Measurements from ENCODE around the gene CMTM7. TPM values are rescaled to one million over a fixed set of nuclear protein-coding genes. Genes with fewer than 3 reads are reported as not detected.

CMTM7 gene
- total RNA-seq, 1 experiment from 2014 or later, result 62.6 TPM

GRCh38 chr3:32414522-32415202 is 23.0 kb downstream of the CMTM7 start (continued):
- TF ChIP-seq, protein P1, sequence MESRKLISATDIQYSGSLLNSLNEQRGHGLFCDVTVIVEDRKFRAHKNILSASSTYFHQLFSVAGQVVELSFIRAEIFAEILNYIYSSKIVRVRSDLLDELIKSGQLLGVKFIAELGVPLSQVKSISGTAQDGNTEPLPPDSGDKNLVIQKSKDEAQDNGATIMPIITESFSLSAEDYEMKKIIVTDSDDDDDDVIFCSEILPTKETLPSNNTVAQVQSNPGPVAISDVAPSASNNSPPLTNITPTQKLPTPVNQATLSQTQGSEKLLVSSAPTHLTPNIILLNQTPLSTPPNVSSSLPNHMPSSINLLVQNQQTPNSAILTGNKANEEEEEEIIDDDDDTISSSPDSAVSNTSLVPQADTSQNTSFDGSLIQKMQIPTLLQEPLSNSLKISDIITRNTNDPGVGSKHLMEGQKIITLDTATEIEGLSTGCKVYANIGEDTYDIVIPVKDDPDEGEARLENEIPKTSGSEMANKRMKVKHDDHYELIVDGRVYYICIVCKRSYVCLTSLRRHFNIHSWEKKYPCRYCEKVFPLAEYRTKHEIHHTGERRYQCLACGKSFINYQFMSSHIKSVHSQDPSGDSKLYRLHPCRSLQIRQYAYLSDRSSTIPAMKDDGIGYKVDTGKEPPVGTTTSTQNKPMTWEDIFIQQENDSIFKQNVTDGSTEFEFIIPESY (IDR thresholded peaks at IDR 0.05; ENCODE audit: extremely low read depth, insufficient replicate concordance, low read length), result no peak
- TF ChIP-seq SIN3A (IDR thresholded peaks at IDR 0.05; ENCODE audit: low read depth), result no peak

DNA sequence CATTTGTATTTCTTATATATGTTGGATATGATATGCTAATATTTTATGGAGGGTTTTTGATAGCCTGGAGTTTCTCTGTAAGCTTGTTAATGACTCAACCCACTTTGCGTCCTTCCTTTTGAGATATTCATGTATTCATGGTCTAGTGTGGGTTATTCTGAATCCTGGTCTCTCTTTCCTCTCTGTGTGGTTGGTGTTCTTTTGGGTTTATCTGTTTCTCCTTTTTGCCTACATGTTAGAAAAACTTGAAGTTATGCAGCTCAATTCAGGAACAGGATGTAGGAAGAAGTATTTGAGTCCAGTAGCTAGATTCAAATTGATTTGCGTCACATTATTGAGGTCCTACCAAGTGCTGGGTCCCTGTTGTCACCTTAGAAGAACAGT is 28.1 kb downstream of the CMTM7 start:
- H3K4me2 ChIP-seq (ENCODE audit: low read length), result peak overlapping the region; percentile 84
- H3K9ac ChIP-seq (ENCODE audit: low read length), result peak overlapping the region; percentile 81
- RAD21 ChIA-PET (ENCODE audit: low non-redundant PET in 1 of 2, low total read pairs in 2 of 2, uncharacterized antibody in 2 of 2, unreplicated experiment in 2 of 2), result interaction anchor here (0.6 to 1.0 kb wide), 2 partner anchors 10 to 48 kb away, joined by 4 read pairs; no protein-coding TSS in a partner anchor
- no peaks in the 10 kb centered on the region for H3K9me2 ChIP-seq (ENCODE audit: insufficient read depth)
- H3K36me3 ChIP-seq (ENCODE audit: control insufficient read depth in 1 of 2, insufficient read depth in 2 of 2, low read length in 2 of 2), result peaks cover 0 to 5% of the 10 kb centered on the region in 2 experiments; a peak in 2 of 4 replicates
- DNase-seq (ENCODE audit: low read depth, low spot score) (no peak), ATAC-seq (peak; percentile 7)
- H3K4me1 ChIP-seq (ENCODE audit: control insufficient read depth in 1 of 2, insufficient read depth in 2 of 2, low read length in 2 of 2), result peaks cover 68 to 93% of the 10 kb centered on the region in 2 experiments
- H4K20me1 ChIP-seq (ENCODE audit: insufficient read depth), result no peaks in the 10 kb centered on the region
- peaks cover 94% of the 10 kb centered on the region for H3K79me2 ChIP-seq (ENCODE audit: insufficient read depth, low read length)
- no peak for TF ChIP-seq TCF7L2 (IDR thresholded peaks at IDR 0.05; ENCODE audit: borderline replicate concordance, extremely low read depth, insufficient read depth, insufficient read length)
- TF ChIP-seq, protein P2, sequence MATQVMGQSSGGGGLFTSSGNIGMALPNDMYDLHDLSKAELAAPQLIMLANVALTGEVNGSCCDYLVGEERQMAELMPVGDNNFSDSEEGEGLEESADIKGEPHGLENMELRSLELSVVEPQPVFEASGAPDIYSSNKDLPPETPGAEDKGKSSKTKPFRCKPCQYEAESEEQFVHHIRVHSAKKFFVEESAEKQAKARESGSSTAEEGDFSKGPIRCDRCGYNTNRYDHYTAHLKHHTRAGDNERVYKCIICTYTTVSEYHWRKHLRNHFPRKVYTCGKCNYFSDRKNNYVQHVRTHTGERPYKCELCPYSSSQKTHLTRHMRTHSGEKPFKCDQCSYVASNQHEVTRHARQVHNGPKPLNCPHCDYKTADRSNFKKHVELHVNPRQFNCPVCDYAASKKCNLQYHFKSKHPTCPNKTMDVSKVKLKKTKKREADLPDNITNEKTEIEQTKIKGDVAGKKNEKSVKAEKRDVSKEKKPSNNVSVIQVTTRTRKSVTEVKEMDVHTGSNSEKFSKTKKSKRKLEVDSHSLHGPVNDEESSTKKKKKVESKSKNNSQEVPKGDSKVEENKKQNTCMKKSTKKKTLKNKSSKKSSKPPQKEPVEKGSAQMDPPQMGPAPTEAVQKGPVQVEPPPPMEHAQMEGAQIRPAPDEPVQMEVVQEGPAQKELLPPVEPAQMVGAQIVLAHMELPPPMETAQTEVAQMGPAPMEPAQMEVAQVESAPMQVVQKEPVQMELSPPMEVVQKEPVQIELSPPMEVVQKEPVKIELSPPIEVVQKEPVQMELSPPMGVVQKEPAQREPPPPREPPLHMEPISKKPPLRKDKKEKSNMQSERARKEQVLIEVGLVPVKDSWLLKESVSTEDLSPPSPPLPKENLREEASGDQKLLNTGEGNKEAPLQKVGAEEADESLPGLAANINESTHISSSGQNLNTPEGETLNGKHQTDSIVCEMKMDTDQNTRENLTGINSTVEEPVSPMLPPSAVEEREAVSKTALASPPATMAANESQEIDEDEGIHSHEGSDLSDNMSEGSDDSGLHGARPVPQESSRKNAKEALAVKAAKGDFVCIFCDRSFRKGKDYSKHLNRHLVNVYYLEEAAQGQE (IDR thresholded peaks at IDR 0.05; ENCODE audit: low read depth), result no peak
- CTCF ChIA-PET, result interaction anchor here (0.7 kb wide), 1 partner anchor 48 kb away, joined by 3 read pairs; no protein-coding TSS in a partner anchor
- BruUV-seq (replicated peaks), result TSS peak; percentile 98
- POLR2A ChIA-PET, result interaction anchor here (0.6 to 2.1 kb wide), 4 partner anchors 17 to 150 kb away, joined by 3 to 6 read pairs (median 3); no protein-coding TSS in a partner anchor
- no peaks in the 10 kb centered on the region for H3K9me3 ChIP-seq (ENCODE audit: control insufficient read depth in 1 of 2, insufficient read depth in 1 of 2, low read depth in 1 of 2, low read length in 2 of 2)
- H3K27ac ChIP-seq (ENCODE audit: low read depth, low read length), result peak overlapping the region; percentile 97
- H2AFZ ChIP-seq (ENCODE audit: low read depth, low read length, poor library complexity, severe bottlenecking), result no peak overlapping the region
- intact Hi-C loops (cut with micrococcal nuclease), result loop anchor here (2.0 kb wide), 2 partner anchors 27 to 49 kb away; no protein-coding TSS in a partner anchor
- H3K27me3 ChIP-seq (ENCODE audit: insufficient read depth, low read length), result no peaks in the 10 kb centered on the region
- H3K4me3 ChIP-seq (replicated peaks in 1 of 2; ENCODE audit: low read depth in 1 of 2, low read length in 2 of 2), result peak overlapping the region in 1 of 2 experiments; percentile 51; a peak in 3 of 4 replicates

Measured in HCT116 (cell line).